Measurements from ENCODE around the gene CPNE2. TPM values are rescaled to one million over a fixed set of nuclear protein-coding genes. Genes with fewer than 3 reads are reported as not detected.

The CPNE2 gene
- polyA plus RNA-seq, 2 of the 4 experiments (the other 2 are of a cell fraction), result 36.7 TPM

- no peaks in the 10 kb centered on the region for H3K4me1 ChIP-seq
- no peak overlapping the region for H3K4me2 ChIP-seq
- ATAC-seq (no peak), DNase-seq (ENCODE audit: low read depth in 1 of 2, low spot score in 1 of 2) (no peak), FAIRE-seq (no peak)
- 84% methylated on average over 2 of the region's 2 CpGs for WGBS (ENCODE audit: missing lambda C conversion rate)
- POLR2A ChIA-PET, result no interaction called here
- H3K4me3 ChIP-seq, result no peak overlapping the region
- CTCF ChIA-PET, result interaction anchor here (0.7 to 1.8 kb wide), 8 partner anchors 14 to 130 kb away, joined by 3 to 5 read pairs (median 3); partner anchors contain the start of genes PSME3IP1 and RSPRY1
- no peak overlapping the region for H3K27ac ChIP-seq
- no peak for TF ChIP-seq RFX5 (IDR thresholded peaks at IDR 0.05)
- no peak for TF ChIP-seq ZFP36 (IDR thresholded peaks at IDR 0.05; ENCODE audit: borderline replicate concordance, partially characterized antibody)
- TF ChIP-seq TP53 (CRISPR knock-in tag; IDR thresholded peaks at IDR 0.05), result no peak
- TF ChIP-seq HOXB5 (CRISPR knock-in tag; IDR thresholded peaks at IDR 0.05), result no peak
- no peak for TF ChIP-seq CHD4 (IDR thresholded peaks at IDR 0.05; ENCODE audit: borderline replicate concordance)
- TF ChIP-seq BHLHE40 (IDR thresholded peaks at IDR 0.05; ENCODE audit: low read depth, low read length), result no peak
- no peak for TF ChIP-seq MAZ (IDR thresholded peaks at IDR 0.05; ENCODE audit: borderline replicate concordance, low read depth, low read length)
- no peak for TF ChIP-seq RCOR1 (IDR thresholded peaks at IDR 0.05; ENCODE audit: low read depth, low read length)
- no peak for TF ChIP-seq MAX (IDR thresholded peaks at IDR 0.05)
- TF ChIP-seq RARB (CRISPR knock-in tag; IDR thresholded peaks at IDR 0.05), result no peak
- TF ChIP-seq HOXA7 (CRISPR knock-in tag; IDR thresholded peaks at IDR 0.05), result no peak
- no peak for TF ChIP-seq FOSB (CRISPR knock-in tag; IDR thresholded peaks at IDR 0.05)
- no peak for TF ChIP-seq EHMT2 (IDR thresholded peaks at IDR 0.05; ENCODE audit: low read depth)
- TF ChIP-seq PHF8 (IDR thresholded peaks at IDR 0.05; ENCODE audit: borderline replicate concordance, low read depth), result no peak
- TF ChIP-seq MYC (IDR thresholded peaks at IDR 0.05; ENCODE audit: borderline replicate concordance, low read length), result no peak
- no peaks in the 10 kb centered on the region for H3K9me3 ChIP-seq
Observed at GRCh38 chr16:57151369-57151768, 59.0 kb downstream of the CPNE2 start.

GRCh38 chr16:57152096-57153093, 60.0 kb downstream of the CPNE2 start:
- WGBS (ENCODE audit: missing lambda C conversion rate), result 94% methylated on average over 4 of the region's 4 CpGs
- ATAC-seq (no peak), FAIRE-seq (no peak), DNase-seq (ENCODE audit: low read depth in 1 of 2, low spot score in 1 of 2) (no peak)
- POLR2A ChIA-PET, result no interaction called here
- TF ChIP-seq MAX (IDR thresholded peaks at IDR 0.05), result no peak
- no peak for TF ChIP-seq ATOH8 (CRISPR knock-in tag; IDR thresholded peaks at IDR 0.05; ENCODE audit: low read depth)
- TF ChIP-seq KDM5A (IDR thresholded peaks at IDR 0.05), result no peak
- TF ChIP-seq HOXA7 (CRISPR knock-in tag; IDR thresholded peaks at IDR 0.05), result no peak
- no peak for TF ChIP-seq POLR2AphosphoS2 (conservative IDR thresholded peaks at IDR 0.05; ENCODE audit: low read length)
- TF ChIP-seq CTCF (IDR thresholded peaks at IDR 0.05), result no peak
- TF ChIP-seq USF2 (IDR thresholded peaks at IDR 0.05), result no peak
- no peak for TF ChIP-seq CHD2 (IDR thresholded peaks at IDR 0.05; ENCODE audit: low read length, partially characterized antibody)
- TF ChIP-seq REST (IDR thresholded peaks at IDR 0.05), result no peak
- no peak for TF ChIP-seq CBX8 (IDR thresholded peaks at IDR 0.05)
- TF ChIP-seq POLR2A (IDR thresholded peaks at IDR 0.05; ENCODE audit: low read length), result no peak
- H3K9me3 ChIP-seq, result no peaks in the 10 kb centered on the region
- no peaks in the 10 kb centered on the region for H3K4me1 ChIP-seq
- no peak overlapping the region for H3K27ac ChIP-seq
- CTCF ChIA-PET, result interaction anchor here (0.7 to 2.1 kb wide), 9 partner anchors 9 to 106 kb away, joined by 3 to 11 read pairs (median 3); no protein-coding TSS in a partner anchor
- H3K4me3 ChIP-seq, result no peak overlapping the region
- H3K4me2 ChIP-seq, result no peak overlapping the region

Measured in A549 (cell line).